ENCODE results near the gene BCAN.
A peak's percentile ranks its signal among the peaks of the same experiment; 100 is the strongest.
"Not testable (repeated sequence)": the region's sequence is repeated elsewhere in the genome, so short reads cannot be mapped to it uniquely, and the experiment has no call there.

BCAN gene

GRCh38 chr1:156618853-156619581 is 22.9 kb upstream of the BCAN start, which contains the start of gene HAPLN2:
Gene HAPLN2 (plus strand): TSS chr1:156619415. CDS start chr1:156623491, 4,076 bp downstream.
- DNase-seq, result peak; percentile 66

- DNase-seq, result no peak
Measured at GRCh38 chr1:156619582-156619955, 22.3 kb upstream of the BCAN start.

- DNase-seq, result no peak
Measured at GRCh38 chr1:156622581-156623297, 19.2 kb upstream of the BCAN start.

- DNase-seq, result peak; percentile 74
Measured at GRCh38 chr1:156623946-156624813, 17.7 kb upstream of the BCAN start.

- DNase-seq, result no peak
Measured at GRCh38 chr1:156624814-156625435, 17.0 kb upstream of the BCAN start.

GRCh38 chr1:156625436-156626078 is 16.4 kb upstream of the BCAN start:
- DNase-seq, result no peak

- DNase-seq, result no peak
Measured at GRCh38 chr1:156626079-156626438, 15.9 kb upstream of the BCAN start.

GRCh38 chr1:156627313-156627880 is 14.5 kb upstream of the BCAN start:
- DNase-seq, result peak; percentile 67

GRCh38 chr1:156629823-156630449 is 12.0 kb upstream of the BCAN start:
- no peak for DNase-seq

GRCh38 chr1:156631152-156631551 is 10.8 kb upstream of the BCAN start:
- DNase-seq, result not testable (repeated sequence)

GRCh38 chr1:156632355-156632754 is 9.6 kb upstream of the BCAN start:
- no peak for DNase-seq

- no peak for DNase-seq
Measured at GRCh38 chr1:156638189-156638985, 3.5 kb upstream of the BCAN start.

GRCh38 chr1:156639601-156640101 is 2.3 kb upstream of the BCAN start:
- DNase-seq, result no peak

- DNase-seq, result no peak
Measured at GRCh38 chr1:156640842-156641706, 843 bp upstream of the BCAN start.

GRCh38 chr1:156642265-156643048 is 540 bp downstream of the BCAN start:
- DNase-seq, result no peak

- DNase-seq, result no peak
Measured at GRCh38 chr1:156643049-156643777, 1.3 kb downstream of the BCAN start.

GRCh38 chr1:156643778-156644092 is 1.8 kb downstream of the BCAN start:
- DNase-seq, result no peak

GRCh38 chr1:156644146-156644545 is 2.2 kb downstream of the BCAN start:
- no peak for DNase-seq
